Effector CD8-positive, alpha-beta T cell (primary cell): Measurements from ENCODE around the gene SLC25A39.
A peak's percentile ranks its signal among the peaks of the same experiment; 100 is the strongest.
"Not testable (repeated sequence)": the region's sequence is repeated elsewhere in the genome, so short reads cannot be mapped to it uniquely, and the experiment has no call there.

Experiments
- DNase-seq: peaks from one replicate; lab custom pipeline; 2025; lab: John Stamatoyannopoulos, UW
- total RNA-seq, 4 experiments: gene quantifications; one replicate each; lab custom pipeline; 2026; lab: John Stamatoyannopoulos, UW

SLC25A39 gene
- total RNA-seq: 73.2 to 115 (median 86.4) reads per million in 4 experiments

- peak; percentile 88 for DNase-seq
Measured at GRCh38 chr17:44324571-44325275, at the start of gene SLC25A39. Gene SLC25A39 (minus strand): TSS chr17:44324823. CDS start chr17:44323562, 1,261 bp downstream.

GRCh38 chr17:44372036-44372435, 47.4 kb upstream of the SLC25A39 start:
- no peak for DNase-seq

GRCh38 chr17:44369414-44370023, 44.9 kb upstream of the SLC25A39 start:
- not testable (repeated sequence) for DNase-seq

GRCh38 chr17:44368391-44369243, 44.0 kb upstream of the SLC25A39 start:
- not testable (repeated sequence) for DNase-seq

- DNase-seq: no peak
Measured at GRCh38 chr17:44367231-44367979, 42.8 kb upstream of the SLC25A39 start.

GRCh38 chr17:44365051-44365450, 40.4 kb upstream of the SLC25A39 start:
- not testable (repeated sequence) for DNase-seq

- DNase-seq: peak; percentile 59
Measured at GRCh38 chr17:44363613-44364159, 39.1 kb upstream of the SLC25A39 start, which contains the start of gene FAM171A2. Gene FAM171A2 (minus strand): TSS chr17:44363853. CDS start chr17:44363714, 139 bp downstream.

- no peak for DNase-seq
Measured at GRCh38 chr17:44362949-44363612, 38.5 kb upstream of the SLC25A39 start.

GRCh38 chr17:44362459-44362948, 37.9 kb upstream of the SLC25A39 start:
- no peak for DNase-seq

GRCh38 chr17:44361292-44362260, 37.0 kb upstream of the SLC25A39 start:
- no peak for DNase-seq

- DNase-seq: no peak
Measured at GRCh38 chr17:44360826-44361225, 36.2 kb upstream of the SLC25A39 start.

GRCh38 chr17:44360144-44360533, 35.5 kb upstream of the SLC25A39 start:
- no peak for DNase-seq

GRCh38 chr17:44359458-44360143, 35.0 kb upstream of the SLC25A39 start:
- no peak for DNase-seq

GRCh38 chr17:44359006-44359405, 34.4 kb upstream of the SLC25A39 start:
- no peak for DNase-seq

- DNase-seq: no peak
Measured at GRCh38 chr17:44358066-44358465, 33.4 kb upstream of the SLC25A39 start.

- no peak for DNase-seq
Measured at GRCh38 chr17:44356241-44356640, 31.6 kb upstream of the SLC25A39 start.

GRCh38 chr17:44355642-44356099, 31.0 kb upstream of the SLC25A39 start:
- no peak for DNase-seq
